DOHH2 (cell line): ENCODE data around the gene VTA1.

Experiments used
- H3F3A ChIP-seq: fragments of 200-600 bp; sonication (generic), shearing (Covaris generic); 2 replicates; pipeline ENCODE4 v1.6.0; 2016; ENCODE audit warnings: antibody characterized with exemption, mild to moderate bottlenecking; ENCODE audit not compliant: control insufficient read depth, insufficient read depth
- H3K27ac ChIP-seq: fragments of 200-600 bp; sonication (generic); 2 replicates; pipeline ENCODE4 v1.5.1; 2014; ENCODE audit warnings: low read depth, mild to moderate bottlenecking, low read length, moderate library complexity
- H3K27me3 ChIP-seq: fragments of 200-600 bp; sonication (generic); 2 replicates; pipeline ENCODE4 v1.6.1; 2014; ENCODE audit warnings: mild to moderate bottlenecking, low read length, mixed read lengths; ENCODE audit not compliant: control insufficient read depth
- H3K36me3 ChIP-seq: fragments of 200-600 bp; sonication (generic); 2 replicates; pipeline ENCODE4 v1.6.1; 2014; ENCODE audit warnings: mild to moderate bottlenecking, low read length, moderate library complexity, mixed read lengths; ENCODE audit not compliant: control insufficient read depth
- H3K4me1 ChIP-seq: fragments of 200-600 bp; sonication (generic); 2 replicates; pipeline ENCODE4 v1.6.1; 2014; ENCODE audit warnings: mild to moderate bottlenecking, low read length, mixed read lengths; ENCODE audit not compliant: control insufficient read depth
- H3K4me2 ChIP-seq: fragments of 200-600 bp; sonication (generic); 2 replicates; pipeline ENCODE4 v1.6.0; 2014; ENCODE audit warnings: mild to moderate bottlenecking, low read length, moderate library complexity
- H3K4me3 ChIP-seq: fragments of 200-600 bp; sonication (generic); 2 replicates; pipeline ENCODE4 v1.5.1; 2014; ENCODE audit warnings: mild to moderate bottlenecking, low read length, mixed read lengths
- H3K79me2 ChIP-seq: fragments of 200-600 bp; sonication (generic); 2 replicates; pipeline ENCODE4 v1.6.1; 2014; ENCODE audit warnings: mild to moderate bottlenecking, low read length, mixed read lengths; ENCODE audit not compliant: control insufficient read depth
- H3K9me2 ChIP-seq: fragments of 200-600 bp; sonication (generic); replicated peaks from 2 replicates; pipeline ENCODE4 v1.6.1; 2014; ENCODE audit warnings: mild to moderate bottlenecking, low read length, mixed read lengths; ENCODE audit not compliant: control insufficient read depth
- H3K9me3 ChIP-seq: fragments of 200-600 bp; sonication (generic); 2 replicates; pipeline ENCODE4 v1.6.1; 2014; ENCODE audit warnings: antibody characterized with exemption, low read length, mixed read lengths; ENCODE audit not compliant: control insufficient read depth, insufficient read depth
- H4K20me1 ChIP-seq: fragments of 200-600 bp; sonication (generic); 2 replicates; pipeline ENCODE4 v1.6.0; 2014; ENCODE audit warnings: low read depth, mild to moderate bottlenecking, antibody characterized with exemption, low read length, moderate library complexity; ENCODE audit not compliant: control insufficient read depth, insufficient read depth
- EZH2phosphoT487 ChIP-seq: fragments of 200-600 bp; sonication (generic); IDR thresholded peaks from 2 replicates; pipeline ENCODE4 v1.6.1; 2017; ENCODE audit warnings: borderline replicate concordance, mild to moderate bottlenecking, antibody characterized with exemption, low read length, moderate library complexity, mixed read lengths
- TF ChIP-seq, protein P1 (sequence below): fragments of 200-600 bp; sonication (generic); IDR thresholded peaks from one replicate; pipeline ENCODE4 v1.5.1; 2014; ENCODE audit warnings: antibody characterized with exemption, mild to moderate bottlenecking, low read depth, low read length; ENCODE audit not compliant: poor library complexity, severe bottlenecking

VTA1 gene

GRCh38 chr6:142121342-142121741 is 25.7 kb upstream of the VTA1 start:
- H3K4me2 ChIP-seq, result no peak overlapping the region

GRCh38 chr6:142130814-142131213 is 16.2 kb upstream of the VTA1 start:
- H3F3A ChIP-seq, result no peaks in the 10 kb centered on the region
- no peak overlapping the region for H3K4me2 ChIP-seq
- no peaks in the 10 kb centered on the region for H3K27me3 ChIP-seq
- H3K9me2 ChIP-seq, result no peaks in the 10 kb centered on the region
- H3K79me2 ChIP-seq, result no peaks in the 10 kb centered on the region
- H3K27ac ChIP-seq, result no peak overlapping the region
- H4K20me1 ChIP-seq, result no peaks in the 10 kb centered on the region
- H3K36me3 ChIP-seq, result no peaks in the 10 kb centered on the region
- no peaks in the 10 kb centered on the region for H3K4me1 ChIP-seq
- no peak overlapping the region for H3K4me3 ChIP-seq
- H3K9me3 ChIP-seq, result no peaks in the 10 kb centered on the region
- TF ChIP-seq, protein P1, sequence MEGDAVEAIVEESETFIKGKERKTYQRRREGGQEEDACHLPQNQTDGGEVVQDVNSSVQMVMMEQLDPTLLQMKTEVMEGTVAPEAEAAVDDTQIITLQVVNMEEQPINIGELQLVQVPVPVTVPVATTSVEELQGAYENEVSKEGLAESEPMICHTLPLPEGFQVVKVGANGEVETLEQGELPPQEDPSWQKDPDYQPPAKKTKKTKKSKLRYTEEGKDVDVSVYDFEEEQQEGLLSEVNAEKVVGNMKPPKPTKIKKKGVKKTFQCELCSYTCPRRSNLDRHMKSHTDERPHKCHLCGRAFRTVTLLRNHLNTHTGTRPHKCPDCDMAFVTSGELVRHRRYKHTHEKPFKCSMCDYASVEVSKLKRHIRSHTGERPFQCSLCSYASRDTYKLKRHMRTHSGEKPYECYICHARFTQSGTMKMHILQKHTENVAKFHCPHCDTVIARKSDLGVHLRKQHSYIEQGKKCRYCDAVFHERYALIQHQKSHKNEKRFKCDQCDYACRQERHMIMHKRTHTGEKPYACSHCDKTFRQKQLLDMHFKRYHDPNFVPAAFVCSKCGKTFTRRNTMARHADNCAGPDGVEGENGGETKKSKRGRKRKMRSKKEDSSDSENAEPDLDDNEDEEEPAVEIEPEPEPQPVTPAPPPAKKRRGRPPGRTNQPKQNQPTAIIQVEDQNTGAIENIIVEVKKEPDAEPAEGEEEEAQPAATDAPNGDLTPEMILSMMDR, result no peak
- no peak for TF ChIP-seq EZH2phosphoT487

More at GRCh38 chr6:142121342-142121741, 25.7 kb upstream of the VTA1 start:
- no peaks in the 10 kb centered on the region for H3F3A ChIP-seq
- no peaks in the 10 kb centered on the region for H4K20me1 ChIP-seq
- no peak overlapping the region for H3K27ac ChIP-seq
- no peaks in the 10 kb centered on the region for H3K9me3 ChIP-seq
- H3K4me1 ChIP-seq, result no peaks in the 10 kb centered on the region
- no peak for TF ChIP-seq EZH2phosphoT487
- TF ChIP-seq, protein P1, result no peak
- H3K79me2 ChIP-seq, result no peaks in the 10 kb centered on the region
- no peaks in the 10 kb centered on the region for H3K9me2 ChIP-seq
- no peak overlapping the region for H3K4me3 ChIP-seq
- H3K27me3 ChIP-seq, result no peaks in the 10 kb centered on the region
- H3K36me3 ChIP-seq, result no peaks in the 10 kb centered on the region

DNA sequence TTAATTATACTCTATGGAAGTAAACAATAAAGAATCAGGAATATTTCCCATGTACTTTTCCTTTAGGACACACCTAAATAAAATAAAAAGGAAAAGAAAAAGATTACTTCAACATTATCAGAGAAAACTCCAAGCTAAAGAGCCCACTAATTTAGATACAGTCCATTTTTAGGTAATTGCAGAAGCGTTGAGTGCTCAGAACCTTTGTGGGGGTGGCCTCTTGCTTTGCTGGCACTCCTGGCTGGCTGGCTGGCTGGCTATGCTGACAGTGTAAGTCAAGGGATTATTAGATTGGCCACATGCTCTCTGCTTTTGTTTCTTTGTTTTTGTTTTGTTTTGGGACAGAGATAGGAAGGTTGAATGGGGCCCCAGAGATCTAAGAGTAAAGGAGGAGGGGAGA is 14.4 kb upstream of the VTA1 start, which contains the start of gene GJE1:
Gene GJE1 (plus strand): TSS at position 301 of the 400 bp plus-strand sequence. CDS start 234 bp downstream, outside the sequence.
- no peaks in the 10 kb centered on the region for H3F3A ChIP-seq
- H3K27ac ChIP-seq, result no peak within 1 kb of the TSS
- H3K79me2 ChIP-seq, result no peaks in the 10 kb centered on the region

More for the DNA sequence above, 14.4 kb upstream of the VTA1 start, which contains the start of gene GJE1:
- no peaks in the 10 kb centered on the region for H3K9me3 ChIP-seq
- no peaks in the 10 kb centered on the region for H3K36me3 ChIP-seq
- no peaks in the 10 kb centered on the region for H3K27me3 ChIP-seq
- no peaks in the 10 kb centered on the region for H3K9me2 ChIP-seq
- no peak within 1 kb of the TSS for H3K4me2 ChIP-seq
- no peaks in the 10 kb centered on the region for H3K4me1 ChIP-seq
- TF ChIP-seq, protein P1, result no peak
- TF ChIP-seq EZH2phosphoT487, result no peak
- no peaks in the 10 kb centered on the region for H4K20me1 ChIP-seq
- H3K4me3 ChIP-seq, result no peak within 1 kb of the TSS
